Stimulated activated CD4-positive, alpha-beta T cell treated with anti-CD3 and anti-CD28 coated beads, Interleukin-2, amount 100 ng/mL, for 48 hours (primary cell): ENCODE data around the gene HACE1.
A peak's percentile ranks its signal among the peaks of the same experiment; 100 is the strongest.

Source experiments
- DNase-seq, 2 donors: peaks; one replicate each; pipeline ENCODE4 v3.0.0-alpha.2; 2020

HACE1 gene

DNA sequence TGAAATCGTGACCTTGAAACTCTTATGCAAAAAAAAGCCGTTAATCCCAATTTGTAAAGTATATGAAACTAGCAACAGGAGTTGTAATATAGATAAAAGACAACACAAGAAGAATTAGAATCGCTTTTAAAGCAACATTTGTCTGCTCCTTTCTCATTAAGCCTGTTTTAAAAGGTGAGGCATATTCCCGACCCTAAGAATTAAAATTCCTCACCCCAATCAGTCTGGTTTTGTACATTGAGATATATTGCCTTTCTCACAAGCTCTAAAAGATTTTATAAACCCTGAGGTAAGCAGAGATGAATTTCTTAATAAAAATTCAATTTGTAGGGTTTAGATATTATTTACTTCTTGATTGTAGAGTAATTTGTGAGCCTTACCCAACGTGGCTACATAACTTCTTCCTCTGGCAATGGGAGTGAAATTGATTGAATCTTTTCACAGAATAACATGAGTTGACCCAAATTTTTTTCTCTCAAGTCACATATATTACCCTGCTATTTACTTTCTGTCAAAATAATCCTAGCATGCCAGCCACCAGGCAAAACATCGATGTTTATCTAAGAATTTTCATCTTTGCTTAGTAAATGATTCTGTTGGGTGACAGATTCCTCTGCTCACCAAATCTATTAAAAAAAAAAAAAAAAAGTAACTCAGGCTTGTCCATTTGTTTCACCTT, 173.7 kb downstream of the HACE1 start:
- DNase-seq = no peak

DNA sequence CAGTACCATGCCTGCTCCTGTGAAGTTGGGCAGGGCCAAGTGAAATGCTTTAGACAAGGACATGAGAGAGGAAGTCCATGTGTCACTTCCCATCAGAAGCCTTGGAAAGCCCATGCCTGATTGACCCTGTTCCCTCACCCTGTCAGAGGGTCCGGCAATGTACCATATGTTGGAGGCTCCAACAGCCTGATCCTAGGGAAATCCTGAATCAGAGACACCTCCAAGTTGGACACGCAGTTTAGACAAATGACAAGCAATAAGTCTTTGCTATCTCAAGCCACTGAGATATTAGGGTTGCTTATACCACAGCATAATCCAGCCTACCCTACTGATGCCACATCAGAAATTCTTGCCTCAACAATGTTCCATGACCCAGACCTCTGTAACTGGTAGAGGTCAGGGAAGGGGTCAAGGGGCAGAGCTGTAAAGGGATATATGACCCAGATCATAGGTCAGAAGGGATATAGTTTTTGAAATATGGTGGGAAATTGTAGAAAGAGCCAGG, 174.8 kb downstream of the HACE1 start:
- DNase-seq = no peak

DNA sequence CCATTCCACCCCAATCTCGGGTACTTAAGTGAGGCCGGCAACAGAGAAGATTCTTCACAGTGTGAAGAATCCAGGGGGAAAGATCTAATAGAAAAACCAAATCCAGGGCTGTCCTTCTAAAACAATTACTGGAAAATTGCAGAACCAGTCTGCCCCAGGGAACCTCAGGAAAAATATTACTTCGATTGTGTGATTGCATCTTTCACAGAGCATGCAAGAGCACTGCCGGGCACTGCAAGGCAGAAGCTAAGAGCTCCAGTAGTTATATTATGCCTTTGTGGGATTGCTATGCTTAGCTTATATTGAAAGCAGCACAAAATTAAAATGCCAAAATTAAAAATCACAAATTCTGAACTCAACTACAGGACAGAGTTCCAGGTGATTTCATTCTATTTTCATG, 175.9 kb downstream of the HACE1 start:
- DNase-seq = no peak

DNA sequence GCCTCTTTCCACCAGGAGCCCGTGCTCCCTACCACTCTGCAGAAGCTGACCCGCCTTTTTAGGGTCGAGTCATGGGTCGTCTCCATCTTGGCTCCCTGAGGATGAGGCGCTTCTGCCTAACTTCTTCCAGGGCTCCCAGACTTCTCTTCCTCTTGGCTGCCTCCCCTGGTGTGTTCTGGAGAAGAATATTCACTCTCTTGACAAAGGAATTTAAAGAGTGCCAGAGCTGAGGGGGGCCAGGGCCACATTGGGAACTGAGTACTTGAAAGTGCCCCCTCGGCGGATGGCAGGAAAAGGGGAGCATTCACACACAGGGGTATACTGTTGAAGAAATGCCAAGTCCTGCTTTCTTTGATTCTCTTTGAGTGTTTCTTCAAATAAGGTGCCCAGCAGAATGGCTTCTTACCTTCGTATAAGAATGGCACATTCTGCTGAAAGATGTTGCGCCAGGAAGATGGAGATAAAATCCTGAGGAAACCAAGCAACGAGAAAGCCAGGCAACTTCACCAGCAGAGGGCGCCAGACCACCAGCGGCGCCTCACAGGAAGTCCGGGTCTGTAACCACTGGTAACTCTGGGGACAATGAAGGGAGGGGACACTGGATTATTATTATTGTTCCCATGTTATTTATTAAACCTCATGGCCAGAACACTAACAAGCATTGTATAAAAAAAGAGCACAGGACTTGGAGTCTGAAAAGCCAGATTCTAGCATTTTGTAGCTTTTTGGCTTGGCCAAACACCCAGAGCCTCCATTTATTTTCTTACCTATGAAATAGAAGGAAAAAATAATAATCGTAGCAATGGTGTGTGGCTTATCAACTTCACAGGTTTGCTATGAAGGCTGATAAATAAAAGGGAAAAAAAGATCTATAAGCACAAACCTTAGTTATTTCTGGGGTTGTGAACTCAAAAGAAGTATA, 176.7 kb downstream of the HACE1 start:
- DNase-seq = peak; percentile 74 to 76

DNA sequence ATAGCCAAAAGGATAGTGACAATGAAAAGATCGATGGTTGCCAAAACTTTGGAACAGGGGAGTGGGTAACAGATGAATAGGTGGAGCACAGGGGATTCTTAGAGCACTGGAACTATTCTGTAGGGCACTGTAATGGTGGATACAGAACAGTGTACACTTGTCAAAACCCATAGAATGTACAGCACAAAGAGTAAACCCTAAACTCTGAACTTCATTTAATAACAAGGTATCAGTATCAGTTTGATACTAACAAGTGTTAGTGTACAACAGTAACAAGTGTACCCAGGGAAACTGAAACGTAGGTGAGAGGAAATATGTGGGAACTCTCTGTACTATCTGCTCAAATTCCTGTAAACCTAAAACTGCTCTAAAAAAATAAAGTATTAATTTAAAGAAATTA, 179.2 kb downstream of the HACE1 start:
- no peak for DNase-seq

DNA sequence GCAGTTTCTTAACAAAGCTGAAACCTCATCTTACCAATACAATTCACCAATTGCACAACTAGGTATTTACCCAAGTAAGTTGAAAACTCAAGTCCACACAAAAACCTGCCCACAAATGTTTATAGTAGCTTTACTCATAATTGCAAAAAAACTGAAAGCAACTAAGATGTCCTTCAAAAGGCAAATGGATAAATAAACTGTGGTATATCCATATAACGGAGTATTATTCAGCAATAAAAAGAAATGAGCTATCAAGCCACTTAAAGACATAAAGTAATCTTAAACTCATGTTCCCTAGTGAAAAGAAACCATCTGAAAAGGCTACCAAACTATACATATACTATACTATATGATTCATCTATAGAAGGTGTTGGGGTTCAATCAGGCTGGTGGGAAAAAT, 179.7 kb downstream of the HACE1 start:
- no peak for DNase-seq
